Naive thymus-derived CD4-positive, alpha-beta T cell (primary cell): ENCODE data around the gene ZNF462. TPM values are rescaled to one million over a fixed set of nuclear protein-coding genes. Genes with fewer than 3 reads are reported as not detected.

Experiments
- ATAC-seq: fragments of 150-1000 bp; cut with Tn5 transposase; 2 replicates; pipeline ENCODE4 v1.10.0; 2021; ENCODE audit warnings: mild to moderate bottlenecking, moderate library complexity
- CTCF ChIA-PET: fragments of 350-600 bp; sonication (Branson Sonifier 250); formaldehyde crosslinking; loops from one replicate; lab custom pipeline; 2021; ENCODE audit warnings: antibody characterized with exemption; lab: Charles Lee
- POLR2A ChIA-PET: fragments of 350-600 bp; sonication (Branson Sonifier 250); formaldehyde crosslinking; loops from one replicate; lab custom pipeline; 2021; ENCODE audit warnings: antibody characterized with exemption, inconsistent platforms; lab: Charles Lee
- DNase-seq, 9 donors: peaks; one replicate each; pipeline versions ENCODE4 v3.0.0 to v3.0.0-alpha.2; 2020 to 2022; ENCODE audit warnings: mixed read lengths in 1 of 9
- H3K27ac ChIP-seq: one replicate; pipeline ENCODE4 v1.7.0; 2013; ENCODE audit warnings: mild to moderate bottlenecking, low read depth, low read length, moderate library complexity
- H3K27me3 ChIP-seq, 2 donors: one replicate each; pipeline ENCODE4 v1.7.0; 2013; ENCODE audit warnings: low read length in 2 of 2, mild to moderate bottlenecking in 2 of 2, moderate library complexity in 2 of 2; ENCODE audit not compliant: control insufficient read depth in 2 of 2, insufficient read depth in 2 of 2
- H3K36me3 ChIP-seq, 3 experiments: 1 replicate in 2 of 3; 2 replicates in 1 of 3; pipeline ENCODE4 v1.7.0; 2013; ENCODE audit warnings: low read length in 3 of 3, mild to moderate bottlenecking in 3 of 3, moderate library complexity in 1 of 3; ENCODE audit not compliant: insufficient read depth in 3 of 3, control insufficient read depth in 2 of 3
- H3K4me1 ChIP-seq, 2 donors: one replicate each; pipeline ENCODE4 v1.7.0; 2013; ENCODE audit warnings: low read length in 2 of 2, mild to moderate bottlenecking in 2 of 2, moderate library complexity in 1 of 2; ENCODE audit not compliant: control insufficient read depth in 2 of 2, insufficient read depth in 2 of 2
- H3K4me3 ChIP-seq: 2 replicates; pipeline ENCODE4 v1.7.0; 2013; ENCODE audit warnings: mild to moderate bottlenecking, low read length
- H3K9me3 ChIP-seq, 3 experiments: 1 replicate in 2 of 3; 2 replicates in 1 of 3; pipeline ENCODE4 v1.7.0; 2013; ENCODE audit warnings: low read length in 3 of 3; ENCODE audit not compliant: control insufficient read depth in 2 of 3
- H3K27ac Mint-ChIP-seq, 9 donors: one replicate each; pipeline ENCODE4 v1.8.0; 2020 to 2022; ENCODE audit warnings: mixed read lengths in 9 of 9, mild to moderate bottlenecking in 8 of 9, moderate library complexity in 5 of 9, inconsistent platforms in 2 of 9
- H3K27me3 Mint-ChIP-seq, 5 donors: one replicate each; pipeline ENCODE4 v1.8.0; 2021 to 2022; ENCODE audit warnings: mixed read lengths in 5 of 5, mild to moderate bottlenecking in 1 of 5
- H3K36me3 Mint-ChIP-seq, 5 donors: one replicate each; pipeline ENCODE4 v1.8.0; 2020 to 2022; ENCODE audit warnings: mixed read lengths in 5 of 5, mild to moderate bottlenecking in 3 of 5, inconsistent platforms in 1 of 5
- H3K4me1 Mint-ChIP-seq, 7 donors: one replicate each; pipeline ENCODE4 v1.8.0; 2020 to 2022; ENCODE audit warnings: mixed read lengths in 7 of 7, mild to moderate bottlenecking in 3 of 7, inconsistent platforms in 1 of 7
- H3K4me3 Mint-ChIP-seq, 10 donors: one replicate each; pipeline ENCODE4 v1.8.0; 2020 to 2022; ENCODE audit warnings: mild to moderate bottlenecking in 10 of 10, mixed read lengths in 10 of 10, moderate library complexity in 6 of 10, inconsistent platforms in 2 of 10
- H3K9me3 Mint-ChIP-seq, 11 donors: one replicate each; pipeline ENCODE4 v1.8.0; 2020 to 2022; ENCODE audit warnings: mixed read lengths in 11 of 11, mild to moderate bottlenecking in 4 of 11, inconsistent platforms in 1 of 11, moderate library complexity in 1 of 11
- intact Hi-C, 2 donors: fragments of 100-400 bp; cut with micrococcal nuclease; formaldehyde crosslinking; loops; one replicate each; pipeline ENCODE4 v1.15.1; 2023
- polyA plus RNA-seq, 2 donors: library from polyadenylated mRNA; unstranded; fragments of 300-500 nt; fragmentation: Illumina TruSeq; gene quantifications; one replicate each; pipeline ENCODE4 v1.2.3, GENCODE V29; 2021
- total RNA-seq, 6 experiments: library from RNA in 5 of 6; stranded (reverse) in 5 of 6; gene quantifications; 1 replicate in 5 of 6; 2 replicates in 1 of 6; pipeline ENCODE4 v1.2.3 and lab custom pipeline; 2021 to 2026

The ZNF462 gene
- total and polyA plus RNA-seq, 7 experiments from 2014 or later = 0.11 to 3.2 (median 0.53) TPM; not detected in 1

GRCh38 chr9:106993603-106994002, 130.6 kb downstream of the ZNF462 start:
- ChIA-PET CTCF (no interaction called here), POLR2A (no interaction called here)
- no peaks in the 10 kb centered on the region for H3K27me3 ChIP-seq
- ATAC-seq (no peak), DNase-seq (no peak)
- H3K27ac Mint-ChIP-seq = no peak overlapping the region
- no peak overlapping the region for H3K27ac ChIP-seq
- peaks cover 0 to 18% (median 5%) of the 10 kb centered on the region in 5 donors for H3K27me3 Mint-ChIP-seq
- H3K4me3 ChIP-seq = no peak overlapping the region
- peaks cover 0 to 18% (median 3%) of the 10 kb centered on the region in 11 donors for H3K9me3 Mint-ChIP-seq
- no peak overlapping the region for H3K4me3 Mint-ChIP-seq
- no peaks in the 10 kb centered on the region for H3K4me1 ChIP-seq
- H3K9me3 ChIP-seq = no peaks in the 10 kb centered on the region
- H3K4me1 Mint-ChIP-seq = no peaks in the 10 kb centered on the region
- no peaks in the 10 kb centered on the region for H3K36me3 ChIP-seq
- no peaks in the 10 kb centered on the region for H3K36me3 Mint-ChIP-seq
- intact Hi-C loops = no loop called here

GRCh38 chr9:106994463-106994862, 131.5 kb downstream of the ZNF462 start:
- intact Hi-C loops = no loop called here
- Histone ChIP-seq H3K27ac (no peak overlapping the region), H3K36me3 (no peaks in the 10 kb centered on the region), H3K9me3 (no peaks in the 10 kb centered on the region), H3K27me3 (no peaks in the 10 kb centered on the region), H3K4me1 (no peaks in the 10 kb centered on the region), H3K4me3 (no peak overlapping the region)
- ChIA-PET POLR2A (no interaction called here), CTCF (no interaction called here)
- H3K27me3 Mint-ChIP-seq = peaks cover 0 to 13% (median 5%) of the 10 kb centered on the region in 5 donors
- no peak overlapping the region for H3K27ac Mint-ChIP-seq
- DNase-seq (no peak), ATAC-seq (no peak)
- H3K9me3 Mint-ChIP-seq = peaks cover 0 to 18% (median 3%) of the 10 kb centered on the region in 11 donors
- H3K4me1 Mint-ChIP-seq = no peaks in the 10 kb centered on the region
- no peaks in the 10 kb centered on the region for H3K36me3 Mint-ChIP-seq
- no peak overlapping the region for H3K4me3 Mint-ChIP-seq

DNA sequence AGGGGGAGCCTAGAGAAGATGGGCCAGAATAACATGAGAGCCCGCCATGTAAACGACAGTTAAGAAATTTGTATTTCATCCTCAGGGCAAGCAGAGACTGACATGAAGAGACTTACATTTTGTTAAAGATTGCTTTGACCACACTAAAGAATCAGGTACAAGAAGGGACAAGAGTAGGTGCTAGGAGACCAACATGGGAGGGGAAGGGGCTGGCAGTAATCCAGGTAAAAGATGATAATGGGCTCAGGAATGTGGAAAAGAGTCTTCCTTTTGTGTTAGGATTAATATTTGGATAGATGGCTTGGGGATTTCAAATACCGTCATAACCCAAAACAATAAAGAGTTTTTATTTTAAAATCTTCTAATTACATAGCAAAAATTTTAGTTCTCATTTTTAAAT, 137.3 kb downstream of the ZNF462 start:
- Mint-ChIP-seq H3K27me3 (no peaks in the 10 kb centered on the region), H3K36me3 (no peaks in the 10 kb centered on the region), H3K9me3 (peaks cover 0 to 12% (median 0%) of the 10 kb centered on the region in 11 donors), H3K4me1 (no peaks in the 10 kb centered on the region), H3K27ac (no peak overlapping the region), H3K4me3 (no peak overlapping the region)
- CTCF ChIA-PET = no interaction called here
- ATAC-seq (no peak), DNase-seq (no peak)
- Histone ChIP-seq H3K36me3 (no peaks in the 10 kb centered on the region), H3K27me3 (no peaks in the 10 kb centered on the region), H3K27ac (no peak overlapping the region), H3K9me3 (no peaks in the 10 kb centered on the region), H3K4me3 (no peak overlapping the region), H3K4me1 (no peaks in the 10 kb centered on the region)
- intact Hi-C loops = no loop called here
- POLR2A ChIA-PET = no interaction called here

DNA sequence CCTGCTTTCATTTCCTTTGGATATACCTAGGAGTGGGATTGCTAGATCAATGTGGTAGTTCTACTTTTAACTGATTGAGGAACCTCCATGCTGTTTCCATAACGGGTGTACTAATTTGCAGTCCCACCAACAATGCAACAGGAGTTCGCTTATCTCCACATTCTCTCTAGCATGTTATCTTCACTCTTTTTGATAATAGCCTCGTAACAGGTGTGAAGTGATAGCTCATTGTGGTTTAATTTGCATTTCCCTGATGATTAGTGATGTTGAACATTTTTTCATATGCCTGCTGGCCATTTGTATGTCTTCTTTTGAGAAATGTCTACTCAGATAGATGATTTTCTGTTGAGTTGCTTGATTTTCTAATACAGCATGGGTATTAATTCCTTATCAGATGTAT, 142.2 kb downstream of the ZNF462 start:
- ATAC-seq = no peak
- no peak overlapping the region for H3K27ac Mint-ChIP-seq
- H3K4me3 Mint-ChIP-seq = no peak overlapping the region
- no peaks in the 10 kb centered on the region for H3K36me3 ChIP-seq
- H3K9me3 ChIP-seq = no peaks in the 10 kb centered on the region
- H3K27ac ChIP-seq = no peak overlapping the region
- H3K9me3 Mint-ChIP-seq = peaks cover 0 to 10% (median 0%) of the 10 kb centered on the region in 11 donors
- H3K4me1 ChIP-seq = no peaks in the 10 kb centered on the region
- intact Hi-C loops = no loop called here
- no peaks in the 10 kb centered on the region for H3K36me3 Mint-ChIP-seq
- H3K4me1 Mint-ChIP-seq = no peaks in the 10 kb centered on the region
- H3K4me3 ChIP-seq = no peak overlapping the region
- no peaks in the 10 kb centered on the region for H3K27me3 ChIP-seq
- ChIA-PET POLR2A (no interaction called here), CTCF (no interaction called here)
- DNase-seq = no peak
- peaks cover 0 to 6% (median 0%) of the 10 kb centered on the region in 5 donors for H3K27me3 Mint-ChIP-seq

- Histone ChIP-seq H3K27me3 (no peaks in the 10 kb centered on the region), H3K4me1 (no peaks in the 10 kb centered on the region), H3K36me3 (no peaks in the 10 kb centered on the region), H3K4me3 (no peak overlapping the region), H3K27ac (no peak overlapping the region), H3K9me3 (no peaks in the 10 kb centered on the region)
- peaks cover 0 to 10% (median 0%) of the 10 kb centered on the region in 5 donors for H3K27me3 Mint-ChIP-seq
- ATAC-seq (no peak), DNase-seq (no peak)
- H3K36me3 Mint-ChIP-seq = peaks cover 0 to 5% (median 0%) of the 10 kb centered on the region in 5 donors
- H3K9me3 Mint-ChIP-seq = peaks cover 0 to 14% (median 5%) of the 10 kb centered on the region in 11 donors
- H3K4me1 Mint-ChIP-seq = no peaks in the 10 kb centered on the region
- POLR2A ChIA-PET = no interaction called here
- intact Hi-C loops = no loop called here
- CTCF ChIA-PET = no interaction called here
- no peak overlapping the region for H3K4me3 Mint-ChIP-seq
- H3K27ac Mint-ChIP-seq = no peak overlapping the region
Measured at GRCh38 chr9:107007402-107007801, 144.4 kb downstream of the ZNF462 start.

- POLR2A ChIA-PET = no interaction called here
- H3K9me3 ChIP-seq = no peaks in the 10 kb centered on the region
- H3K27ac Mint-ChIP-seq = no peak overlapping the region
- no peaks in the 10 kb centered on the region for H3K27me3 ChIP-seq
- CTCF ChIA-PET = no interaction called here
- no peak overlapping the region for H3K4me3 Mint-ChIP-seq
- H3K36me3 ChIP-seq = no peaks in the 10 kb centered on the region
- H3K9me3 Mint-ChIP-seq = peaks cover 0 to 14% (median 5%) of the 10 kb centered on the region in 11 donors
- peaks cover 0 to 10% (median 0%) of the 10 kb centered on the region in 5 donors for H3K27me3 Mint-ChIP-seq
- no peak for DNase-seq
- H3K4me1 Mint-ChIP-seq = no peaks in the 10 kb centered on the region
- intact Hi-C loops = no loop called here
- no peak for ATAC-seq
- H3K4me1 ChIP-seq = no peaks in the 10 kb centered on the region
- no peak overlapping the region for H3K27ac ChIP-seq
- H3K36me3 Mint-ChIP-seq = peaks cover 0 to 5% (median 0%) of the 10 kb centered on the region in 5 donors
- H3K4me3 ChIP-seq = no peak overlapping the region
Measured at GRCh38 chr9:107008011-107008410, 145.0 kb downstream of the ZNF462 start.

- Mint-ChIP-seq H3K27ac (no peak overlapping the region), H3K36me3 (peaks cover 0 to 5% (median 0%) of the 10 kb centered on the region in 5 donors), H3K9me3 (peaks cover 0 to 14% (median 5%) of the 10 kb centered on the region in 11 donors), H3K27me3 (peaks cover 0 to 11% (median 0%) of the 10 kb centered on the region in 5 donors), H3K4me3 (no peak overlapping the region), H3K4me1 (no peaks in the 10 kb centered on the region)
- Histone ChIP-seq H3K9me3 (no peaks in the 10 kb centered on the region), H3K27me3 (no peaks in the 10 kb centered on the region), H3K36me3 (no peaks in the 10 kb centered on the region), H3K4me1 (no peaks in the 10 kb centered on the region), H3K4me3 (no peak overlapping the region), H3K27ac (no peak overlapping the region)
- POLR2A ChIA-PET = no interaction called here
- CTCF ChIA-PET = no interaction called here
- intact Hi-C loops = no loop called here
- DNase-seq = no peak
- ATAC-seq = no peak
Measured at GRCh38 chr9:107008447-107008846, 145.5 kb downstream of the ZNF462 start.
